Endothelial cell of umbilical vein (primary cell): ENCODE results near the gene SUPT3H. TPM values are rescaled to one million over a fixed set of nuclear protein-coding genes. Genes with fewer than 3 reads are reported as not detected.

Experiments
- BruUV-seq: library from RNA; stranded (reverse); fragments of 400-500 nt; replicated peaks from 2 replicates; lab custom pipeline; 2021; lab: Mats Ljungman, UMichigan
- CTCF ChIA-PET: fragments of 300-600, 350-600 bp; sonication (Branson Sonifier 250); formaldehyde crosslinking; loops from one replicate; lab custom pipeline; 2021; ENCODE audit warnings: antibody characterized with exemption, inconsistent platforms; lab: Charles Lee
- POLR2A ChIA-PET: fragments of 300-600, 350-600 bp; sonication (Branson Sonifier 250); formaldehyde crosslinking; loops from one replicate; lab custom pipeline; 2021; ENCODE audit warnings: antibody characterized with exemption, inconsistent platforms; lab: Charles Lee
- DNase-seq: peaks from one replicate; pipeline ENCODE4 v3.0.0-alpha.2; 2011; ENCODE audit warnings: low read depth, low spot score
- FAIRE-seq: peaks from 2 replicates; lab custom pipeline; 2011; peaks lifted over from hg19 to GRCh38; lab: Jason Lieb, UNC
- H2AFZ ChIP-seq: 2 replicates; pipeline ENCODE4 v1.6.0; 2012; ENCODE audit warnings: low read depth, low read length, control low read depth, inconsistent platforms
- H3K27ac ChIP-seq: 2 replicates; pipeline ENCODE4 v1.5.1; 2011; ENCODE audit warnings: low read depth, mild to moderate bottlenecking, control low read depth, low read length, moderate library complexity; ENCODE audit not compliant: insufficient read depth
- H3K27me3 ChIP-seq, 2 experiments: 2 replicates each; pipeline versions ENCODE4 v1.6.0 to v1.6.1; 2011; ENCODE audit warnings: low read length in 2 of 2, mixed read lengths in 1 of 2; ENCODE audit not compliant: control insufficient read depth in 2 of 2, insufficient read depth in 2 of 2
- H3K36me3 ChIP-seq, 2 experiments: 2 replicates in 1 of 2; 3 replicates in 1 of 2; pipeline ENCODE4 v1.5.1; 2011; ENCODE audit warnings: low read length in 2 of 2, mild to moderate bottlenecking in 1 of 2, moderate library complexity in 1 of 2; ENCODE audit not compliant: control insufficient read depth in 2 of 2, insufficient read depth in 2 of 2; ENCODE audit errors: extremely low read depth in 1 of 2
- H3K4me1 ChIP-seq: 3 replicates; pipeline ENCODE4 v1.5.1; 2011; ENCODE audit warnings: mild to moderate bottlenecking, low read length; ENCODE audit not compliant: control insufficient read depth, insufficient read depth; ENCODE audit errors: extremely low read depth
- H3K4me2 ChIP-seq: 2 replicates; pipeline ENCODE4 v1.6.1; 2011; ENCODE audit warnings: low read length, control low read depth, mixed read lengths; ENCODE audit not compliant: insufficient read depth
- H3K4me3 ChIP-seq, 3 experiments: fragments of 200-600 bp in 1 of 3; sonication (generic), shearing (Covaris generic) in 1 of 3; replicated peaks in 1 of 3; 2 replicates each; pipeline ENCODE4 v1.5.1; 2011 to 2016; ENCODE audit warnings: control low read depth in 3 of 3, low read length in 3 of 3, mild to moderate bottlenecking in 2 of 3, inconsistent platforms in 1 of 3, low read depth in 1 of 3, moderate library complexity in 1 of 3; ENCODE audit not compliant: insufficient read depth in 1 of 3
- H3K79me2 ChIP-seq: 2 replicates; pipeline ENCODE4 v1.6.0; 2012; ENCODE audit warnings: low read length, inconsistent platforms; ENCODE audit not compliant: control insufficient read depth, insufficient read depth
- H3K9ac ChIP-seq: replicated peaks from 2 replicates; pipeline ENCODE3; 2011; ENCODE audit warnings: low read length, control low read depth; ENCODE audit not compliant: insufficient read depth; ENCODE audit errors: extremely low read depth
- H3K9me1 ChIP-seq: replicated peaks from 3 replicates; pipeline ENCODE4 v1.6.0; 2011; ENCODE audit warnings: mild to moderate bottlenecking, low read length; ENCODE audit not compliant: control insufficient read depth, insufficient read depth; ENCODE audit errors: extremely low read depth
- H3K9me3 ChIP-seq: replicated peaks from 2 replicates; pipeline ENCODE4 v1.5.1; 2012; ENCODE audit warnings: low read length, inconsistent platforms; ENCODE audit not compliant: control insufficient read depth, insufficient read depth
- H4K20me1 ChIP-seq: replicated peaks from 2 replicates; pipeline ENCODE3; 2011; ENCODE audit warnings: mild to moderate bottlenecking, low read length; ENCODE audit not compliant: control insufficient read depth, insufficient read depth; ENCODE audit errors: extremely low read depth
- EZH2 ChIP-seq: IDR thresholded peaks from 2 replicates; pipeline ENCODE4 v1.6.1; 2012; ENCODE audit warnings: borderline replicate concordance, low read depth, mild to moderate bottlenecking, moderate library complexity, low read length, inconsistent platforms; ENCODE audit not compliant: severe bottlenecking
- FOS ChIP-seq: IDR thresholded peaks from 2 replicates; pipeline ENCODE4 v1.6.1; 2011; ENCODE audit warnings: mild to moderate bottlenecking, low read length, moderate library complexity, borderline replicate concordance; ENCODE audit not compliant: insufficient read depth
- GATA2 ChIP-seq: IDR thresholded peaks from 2 replicates; pipeline ENCODE4 v1.7.0; 2011; ENCODE audit warnings: low read depth, mild to moderate bottlenecking, moderate library complexity, mixed read lengths, low read length; ENCODE audit not compliant: insufficient read length, insufficient read depth
- JUN ChIP-seq: IDR thresholded peaks from 2 replicates; pipeline ENCODE4 v1.6.1; 2011; ENCODE audit warnings: borderline replicate concordance, low read depth; ENCODE audit not compliant: insufficient read length, insufficient read depth
- MYC ChIP-seq: IDR thresholded peaks from one replicate; pipeline ENCODE4 v1.6.1; 2011; ENCODE audit warnings: mild to moderate bottlenecking, low read depth, low read length
- POLR2A ChIP-seq: IDR thresholded peaks from 2 replicates; pipeline ENCODE4 v1.6.1; 2012; ENCODE audit warnings: low read depth, mild to moderate bottlenecking, control low read depth, low read length
- POLR2AphosphoS5 ChIP-seq: IDR thresholded peaks from 2 replicates; pipeline ENCODE4 v1.6.1; 2012; ENCODE audit warnings: low read depth, mild to moderate bottlenecking, control low read depth, low read length, moderate library complexity; ENCODE audit not compliant: insufficient read depth
- dilution Hi-C: fragments of 300-500 bp; cut with MboI; formaldehyde crosslinking; loops from one replicate; pipeline ENCODE4 v1.15.0; 2019; ENCODE audit warnings: low sequenced_read_pairs; ENCODE audit not compliant: extremely low pct_ligation_motif_present
- intact Hi-C: fragments of 100-400 bp; cut with micrococcal nuclease; formaldehyde crosslinking; loops from one replicate; pipeline ENCODE4 v1.10.0; 2022
- polyA plus RNA-seq, 4 experiments: library from polyadenylated mRNA; depleted of rRNA in 3 of 4; stranded (reverse) in 3 of 4; unstranded in 1 of 4; fragments of >200 nt; gene quantifications; 2 replicates each; pipeline versions ENCODE4 v1.2.1 to v1.2.3, GENCODE V29; 2011 to 2012; ENCODE audit warnings: missing spikeins in 1 of 4
- total RNA-seq: library from RNA; stranded (reverse); gene quantifications from 2 replicates; pipeline ENCODE4 v1.2.3, GENCODE V29; 2021
- TF ChIP-seq, protein P1 (sequence below), 2 donors: IDR thresholded peaks; 1 replicate in 1 of 2; 2 replicates in 1 of 2; pipeline ENCODE4 v1.5.1; 2011; ENCODE audit warnings: low read length in 2 of 2, mild to moderate bottlenecking in 2 of 2, moderate library complexity in 2 of 2, control low read depth in 1 of 2, inconsistent platforms in 1 of 2, low read depth in 1 of 2; ENCODE audit not compliant: insufficient read depth in 1 of 2; ENCODE audit errors: extremely low read depth in 1 of 2
- TF ChIP-seq, protein P2 (sequence below): IDR thresholded peaks from 2 replicates; pipeline ENCODE4 v1.6.1; 2011; ENCODE audit not compliant: insufficient read depth, insufficient read length

SUPT3H gene
- total and polyA plus RNA-seq, 2 donors (not counting 3 experiments of a cell fraction or from before 2014, with no cell fraction given) = 8.3 to 9.8 TPM

DNA sequence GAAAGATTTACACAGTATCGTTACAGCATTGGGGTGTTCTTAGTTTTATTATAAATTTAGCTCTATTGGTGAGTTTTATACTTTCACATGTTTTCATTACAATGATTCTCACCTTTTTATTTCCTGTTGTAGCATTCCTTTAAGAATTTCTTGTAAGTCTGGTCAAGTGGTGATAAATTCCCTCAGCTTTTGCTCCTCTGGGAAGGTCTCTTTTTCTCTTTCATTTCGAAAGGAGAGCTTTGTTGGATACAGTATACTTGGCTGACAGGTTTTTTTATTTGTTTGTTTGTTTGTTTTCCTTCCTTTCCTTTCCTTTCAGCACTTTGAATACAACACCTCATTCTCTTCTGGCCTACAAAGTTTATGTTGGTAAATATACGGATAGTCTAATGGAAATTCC lies 299.3 kb downstream of the SUPT3H start:
- BruUV-seq = no TSS peak

More for the DNA sequence above, 299.3 kb downstream of the SUPT3H start:
- POLR2A ChIA-PET = no interaction called here
- Histone ChIP-seq H3K4me2 (no peak overlapping the region), H3K27me3 (no peaks in the 10 kb centered on the region), H3K4me1 (peaks cover 12% of the 10 kb centered on the region), H3K9ac (no peak overlapping the region), H3K36me3 (no peaks in the 10 kb centered on the region), H3K79me2 (no peaks in the 10 kb centered on the region), H3K4me3 (no peak overlapping the region), H3K27ac (no peak overlapping the region), H2AFZ (no peak overlapping the region), H3K9me1 (no peaks in the 10 kb centered on the region), H4K20me1 (no peaks in the 10 kb centered on the region), H3K9me3 (no peaks in the 10 kb centered on the region)
- TF ChIP-seq JUN (no peak), GATA2 (no peak), POLR2AphosphoS5 (no peak), POLR2A (no peak), EZH2 (no peak), FOS (no peak), MYC (no peak)
- TF ChIP-seq, protein P1, sequence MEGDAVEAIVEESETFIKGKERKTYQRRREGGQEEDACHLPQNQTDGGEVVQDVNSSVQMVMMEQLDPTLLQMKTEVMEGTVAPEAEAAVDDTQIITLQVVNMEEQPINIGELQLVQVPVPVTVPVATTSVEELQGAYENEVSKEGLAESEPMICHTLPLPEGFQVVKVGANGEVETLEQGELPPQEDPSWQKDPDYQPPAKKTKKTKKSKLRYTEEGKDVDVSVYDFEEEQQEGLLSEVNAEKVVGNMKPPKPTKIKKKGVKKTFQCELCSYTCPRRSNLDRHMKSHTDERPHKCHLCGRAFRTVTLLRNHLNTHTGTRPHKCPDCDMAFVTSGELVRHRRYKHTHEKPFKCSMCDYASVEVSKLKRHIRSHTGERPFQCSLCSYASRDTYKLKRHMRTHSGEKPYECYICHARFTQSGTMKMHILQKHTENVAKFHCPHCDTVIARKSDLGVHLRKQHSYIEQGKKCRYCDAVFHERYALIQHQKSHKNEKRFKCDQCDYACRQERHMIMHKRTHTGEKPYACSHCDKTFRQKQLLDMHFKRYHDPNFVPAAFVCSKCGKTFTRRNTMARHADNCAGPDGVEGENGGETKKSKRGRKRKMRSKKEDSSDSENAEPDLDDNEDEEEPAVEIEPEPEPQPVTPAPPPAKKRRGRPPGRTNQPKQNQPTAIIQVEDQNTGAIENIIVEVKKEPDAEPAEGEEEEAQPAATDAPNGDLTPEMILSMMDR (IDR thresholded peaks at IDR 0.05; ENCODE audit: extremely low read depth in 1 of 2, insufficient read depth in 1 of 2, low read depth in 1 of 2, low read length in 2 of 2) = no peak
- TF ChIP-seq, protein P2, sequence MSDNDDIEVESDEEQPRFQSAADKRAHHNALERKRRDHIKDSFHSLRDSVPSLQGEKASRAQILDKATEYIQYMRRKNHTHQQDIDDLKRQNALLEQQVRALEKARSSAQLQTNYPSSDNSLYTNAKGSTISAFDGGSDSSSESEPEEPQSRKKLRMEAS = no peak
- dilution Hi-C loops (no loop called here), intact Hi-C loops (loop anchor here (5.0 kb wide), 1 partner anchor 844 kb away; no protein-coding TSS in a partner anchor)
- DNase-seq (no peak), FAIRE-seq (no peak)
- CTCF ChIA-PET = interaction anchor here (1.1 kb wide), 1 partner anchor 636 kb away, joined by 3 read pairs; no protein-coding TSS in a partner anchor
